Subcutaneous adipose tissue (tissue), 4 donors: ENCODE measurements around the gene NPEPL1. TPM values are rescaled to one million over a fixed set of nuclear protein-coding genes. Genes with fewer than 3 reads are reported as not detected.

Source experiments
- CTCF ChIP-seq: fragments of 450-650 bp; IDR thresholded peaks from one replicate; pipeline ENCODE4 v1.5.1; 2016; ENCODE audit warnings: low read depth, mild to moderate bottlenecking, control low read depth, antibody characterized with exemption, moderate library complexity
- total RNA-seq, 4 donors: library from RNA; depleted of rRNA; stranded (reverse); fragments of >200 nt; gene quantifications; one replicate each; pipeline ENCODE4 v1.1.0, GENCODE V29; 2016

The NPEPL1 gene
- total RNA-seq, 4 donors from 2014 or later = 20.7 to 53.3 (median 36.4) TPM

- no peak for TF ChIP-seq CTCF
Observed at GRCh38 chr20:58688414-58688813, 4.2 kb upstream of the NPEPL1 start.

GRCh38 chr20:58688840-58689239 lies 3.8 kb upstream of the NPEPL1 start:
- TF ChIP-seq CTCF = no peak

DNA sequence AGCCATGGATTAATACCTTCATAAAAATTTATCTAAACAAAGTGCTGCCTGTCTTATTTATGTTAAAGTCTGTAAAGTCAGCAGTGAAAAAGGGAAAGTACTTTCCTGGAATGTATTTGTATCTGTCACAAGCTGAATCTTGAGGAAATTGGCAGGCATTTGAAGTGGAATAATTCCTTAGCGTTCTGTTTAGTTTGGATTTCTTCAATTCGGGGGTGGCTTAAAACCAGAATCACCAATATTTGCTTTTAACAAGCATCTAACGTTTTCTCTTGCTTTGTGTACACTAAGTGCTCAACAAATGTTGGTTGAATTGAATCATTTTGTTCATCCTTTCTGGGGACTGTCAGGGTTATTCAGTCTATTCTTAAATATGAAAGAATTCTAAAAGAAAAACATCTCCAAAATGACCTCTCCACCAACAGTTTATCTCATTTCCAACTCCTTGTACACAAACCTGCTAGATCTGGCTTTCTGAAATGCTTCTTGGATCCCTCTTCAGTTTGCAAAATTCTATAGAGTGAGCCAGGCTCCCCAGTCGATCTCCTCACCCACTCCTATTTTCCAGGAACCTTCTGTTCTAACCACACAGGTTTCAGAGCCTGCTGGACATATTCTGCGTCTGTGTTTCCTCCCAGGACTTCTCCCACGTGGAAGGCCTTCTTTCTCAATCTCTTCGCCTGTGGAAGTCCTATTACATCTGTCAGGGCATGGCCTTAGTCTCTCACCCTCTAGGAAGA lies 2.0 kb upstream of the NPEPL1 start:
- no peak for TF ChIP-seq CTCF

DNA sequence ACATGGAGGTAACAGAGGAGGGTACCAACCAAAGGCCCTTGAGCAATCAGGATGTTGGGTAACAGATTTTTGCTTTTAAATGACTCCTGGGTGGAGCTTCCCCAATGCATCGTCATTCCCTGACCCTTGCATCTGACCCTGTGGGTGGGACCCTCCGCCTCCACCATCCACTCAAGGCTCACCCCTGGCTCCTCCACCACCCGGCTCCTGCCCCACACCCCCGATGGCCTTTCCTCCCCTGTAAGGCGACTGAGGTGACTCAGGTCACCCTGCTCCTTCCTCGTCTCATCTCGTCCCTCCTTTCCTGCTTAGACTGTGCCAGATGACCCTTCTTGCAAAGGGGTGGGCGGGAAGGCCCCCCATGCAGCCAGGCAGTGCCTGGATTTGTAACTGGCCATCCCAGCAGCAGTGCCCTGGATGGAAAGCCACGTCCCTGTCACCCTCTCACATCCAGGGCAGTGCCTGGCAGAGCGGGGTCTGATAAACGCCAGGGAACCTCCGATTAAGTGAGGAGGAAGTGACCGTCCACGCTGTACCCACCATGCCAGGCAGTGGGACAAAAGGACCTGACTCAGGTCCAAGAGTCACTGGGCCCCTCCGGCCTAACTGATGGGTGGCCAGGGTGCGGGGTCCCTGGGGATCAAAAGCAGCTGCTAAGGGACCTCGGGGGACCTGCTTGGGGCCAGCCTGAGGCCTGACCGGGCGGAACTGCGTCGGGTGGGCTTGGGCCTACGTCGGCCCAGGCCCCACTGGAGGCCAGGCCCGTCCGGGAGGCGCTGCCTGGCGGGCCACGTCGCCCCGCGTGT lies 624 bp upstream of the NPEPL1 start:
- no peak for TF ChIP-seq CTCF

- no peak for TF ChIP-seq CTCF
Observed at GRCh38 chr20:58693226-58694006, 816 bp downstream of the NPEPL1 start.

GRCh38 chr20:58694241-58695083 lies 1.9 kb downstream of the NPEPL1 start:
- no peak for TF ChIP-seq CTCF
